Tibial nerve (tissue), 3 donors: ENCODE results near the gene ILDR1.

Experiments
- POLR2A ChIP-seq, 2 donors: fragments of 450-650 bp; IDR thresholded peaks; one replicate each; pipeline ENCODE4 v1.6.1; 2017; ENCODE audit warnings: antibody characterized with exemption in 2 of 2, mild to moderate bottlenecking in 2 of 2, moderate library complexity in 2 of 2
- TF ChIP-seq, protein P1 (sequence below), 5 experiments: fragments of 200-600 bp in 3 of 5; fragments of 450-650 bp in 2 of 5; sonication (generic) in 3 of 5; IDR thresholded peaks; one replicate each; pipeline ENCODE4 v1.5.1; 2016 to 2019; ENCODE audit warnings: antibody characterized with exemption in 5 of 5, mild to moderate bottlenecking in 3 of 5, moderate library complexity in 2 of 5

DNA sequence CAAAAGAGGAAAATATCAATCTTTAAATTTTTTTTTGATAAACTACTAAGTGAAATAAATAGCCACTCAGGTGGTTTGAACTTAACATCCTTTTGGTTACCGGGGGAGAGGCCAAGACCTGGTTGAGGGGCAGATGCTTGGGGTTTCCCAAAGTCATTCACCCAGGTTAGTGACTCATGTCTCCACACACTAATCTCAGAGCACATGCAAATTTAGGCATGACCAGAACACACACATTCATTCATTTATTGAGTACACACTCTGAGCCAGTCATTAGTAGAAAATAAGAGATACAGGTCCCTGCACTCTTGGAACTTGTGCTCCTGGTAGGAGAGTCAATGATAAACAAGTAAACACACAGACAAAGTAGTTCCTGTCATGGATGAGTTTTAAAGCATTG, 7.3 kb downstream of the ILDR1 start:
- TF ChIP-seq, protein P1, sequence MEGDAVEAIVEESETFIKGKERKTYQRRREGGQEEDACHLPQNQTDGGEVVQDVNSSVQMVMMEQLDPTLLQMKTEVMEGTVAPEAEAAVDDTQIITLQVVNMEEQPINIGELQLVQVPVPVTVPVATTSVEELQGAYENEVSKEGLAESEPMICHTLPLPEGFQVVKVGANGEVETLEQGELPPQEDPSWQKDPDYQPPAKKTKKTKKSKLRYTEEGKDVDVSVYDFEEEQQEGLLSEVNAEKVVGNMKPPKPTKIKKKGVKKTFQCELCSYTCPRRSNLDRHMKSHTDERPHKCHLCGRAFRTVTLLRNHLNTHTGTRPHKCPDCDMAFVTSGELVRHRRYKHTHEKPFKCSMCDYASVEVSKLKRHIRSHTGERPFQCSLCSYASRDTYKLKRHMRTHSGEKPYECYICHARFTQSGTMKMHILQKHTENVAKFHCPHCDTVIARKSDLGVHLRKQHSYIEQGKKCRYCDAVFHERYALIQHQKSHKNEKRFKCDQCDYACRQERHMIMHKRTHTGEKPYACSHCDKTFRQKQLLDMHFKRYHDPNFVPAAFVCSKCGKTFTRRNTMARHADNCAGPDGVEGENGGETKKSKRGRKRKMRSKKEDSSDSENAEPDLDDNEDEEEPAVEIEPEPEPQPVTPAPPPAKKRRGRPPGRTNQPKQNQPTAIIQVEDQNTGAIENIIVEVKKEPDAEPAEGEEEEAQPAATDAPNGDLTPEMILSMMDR (IDR thresholded peaks at IDR 0.05), result no peak
- TF ChIP-seq POLR2A (IDR thresholded peaks at IDR 0.05), result no peak
